Activated naive CD4-positive, alpha-beta T cell treated with anti-CD3 and anti-CD28 coated beads, Interleukin-2, amount 50 U/mL, for 24 hours (primary cell): ENCODE measurements around the gene SERTAD3.
"Not testable (repeated sequence)": the region's sequence is repeated elsewhere in the genome, so short reads cannot be mapped to it uniquely, and the experiment has no call there.

ENCODE experiments used
- H3K27ac Mint-ChIP-seq: one replicate; pipeline ENCODE4 v1.8.0; 2021; ENCODE audit warnings: mild to moderate bottlenecking, mixed read lengths
- H3K27me3 Mint-ChIP-seq: one replicate; pipeline ENCODE4 v1.8.0; 2021; ENCODE audit warnings: mixed read lengths
- H3K36me3 Mint-ChIP-seq: one replicate; pipeline ENCODE4 v1.8.0; 2021; ENCODE audit warnings: mixed read lengths
- H3K4me1 Mint-ChIP-seq: one replicate; pipeline ENCODE4 v1.8.0; 2021; ENCODE audit warnings: mixed read lengths
- H3K4me3 Mint-ChIP-seq: one replicate; pipeline ENCODE4 v1.8.0; 2021; ENCODE audit warnings: mild to moderate bottlenecking, mixed read lengths
- H3K9me3 Mint-ChIP-seq: one replicate; pipeline ENCODE4 v1.8.0; 2021; ENCODE audit warnings: mixed read lengths

SERTAD3 gene

GRCh38 chr19:40464059-40465024 lies 20.2 kb upstream of the SERTAD3 start:
- H3K4me1 Mint-ChIP-seq, result peaks cover 25% of the 10 kb centered on the region
- peak overlapping the region; percentile 51 for H3K27ac Mint-ChIP-seq
- peaks cover 3% of the 10 kb centered on the region for H3K27me3 Mint-ChIP-seq
- H3K9me3 Mint-ChIP-seq, result no peaks in the 10 kb centered on the region
- H3K36me3 Mint-ChIP-seq, result no peaks in the 10 kb centered on the region
- H3K4me3 Mint-ChIP-seq, result peak overlapping the region; percentile 90

- not testable (repeated sequence) for H3K4me3 Mint-ChIP-seq, H3K27me3 Mint-ChIP-seq, H3K27ac Mint-ChIP-seq, H3K9me3 Mint-ChIP-seq, H3K36me3 Mint-ChIP-seq
- H3K4me1 Mint-ChIP-seq, result peaks cover 25% of the 10 kb centered on the region
Measured at GRCh38 chr19:40463587-40464037, 19.5 kb upstream of the SERTAD3 start.

- Mint-ChIP-seq H3K4me3 (no peak overlapping the region), H3K9me3 (no peaks in the 10 kb centered on the region), H3K27ac (no peak overlapping the region), H3K27me3 (peaks cover 3% of the 10 kb centered on the region), H3K36me3 (no peaks in the 10 kb centered on the region), H3K4me1 (peaks cover 25% of the 10 kb centered on the region)
Measured at GRCh38 chr19:40461669-40462221, 17.6 kb upstream of the SERTAD3 start.

GRCh38 chr19:40460185-40460584 lies 16.1 kb upstream of the SERTAD3 start:
- H3K4me1 Mint-ChIP-seq, result peaks cover 12% of the 10 kb centered on the region
- no peaks in the 10 kb centered on the region for H3K36me3 Mint-ChIP-seq
- H3K27me3 Mint-ChIP-seq, result no peaks in the 10 kb centered on the region
- H3K4me3 Mint-ChIP-seq, result no peak overlapping the region
- no peaks in the 10 kb centered on the region for H3K9me3 Mint-ChIP-seq
- H3K27ac Mint-ChIP-seq, result no peak overlapping the region

GRCh38 chr19:40458597-40458974 lies 14.5 kb upstream of the SERTAD3 start:
- H3K4me1 Mint-ChIP-seq, result peaks cover 3% of the 10 kb centered on the region
- no peaks in the 10 kb centered on the region for H3K27me3 Mint-ChIP-seq
- H3K4me3 Mint-ChIP-seq, result no peak overlapping the region
- no peaks in the 10 kb centered on the region for H3K9me3 Mint-ChIP-seq
- H3K27ac Mint-ChIP-seq, result no peak overlapping the region
- H3K36me3 Mint-ChIP-seq, result no peaks in the 10 kb centered on the region

GRCh38 chr19:40457953-40458596 lies 13.9 kb upstream of the SERTAD3 start:
- Mint-ChIP-seq H3K27ac (no peak overlapping the region), H3K4me3 (no peak overlapping the region)

GRCh38 chr19:40457048-40457447 lies 12.9 kb upstream of the SERTAD3 start:
- Mint-ChIP-seq H3K27ac (no peak overlapping the region), H3K4me1 (peaks cover 3% of the 10 kb centered on the region), H3K36me3 (no peaks in the 10 kb centered on the region), H3K27me3 (no peaks in the 10 kb centered on the region), H3K9me3 (no peaks in the 10 kb centered on the region), H3K4me3 (no peak overlapping the region)

More at GRCh38 chr19:40457953-40458596, 13.9 kb upstream of the SERTAD3 start:
- Mint-ChIP-seq H3K36me3 (no peaks in the 10 kb centered on the region), H3K27me3 (no peaks in the 10 kb centered on the region), H3K4me1 (peaks cover 3% of the 10 kb centered on the region), H3K9me3 (no peaks in the 10 kb centered on the region)

- H3K27ac Mint-ChIP-seq, H3K4me1 Mint-ChIP-seq, H3K27me3 Mint-ChIP-seq, H3K36me3 Mint-ChIP-seq, H3K4me3 Mint-ChIP-seq, H3K9me3 Mint-ChIP-seq: not testable (repeated sequence)
Measured at GRCh38 chr19:40453943-40454342, 9.8 kb upstream of the SERTAD3 start.

- no peaks in the 10 kb centered on the region for H3K4me1 Mint-ChIP-seq
- no peaks in the 10 kb centered on the region for H3K36me3 Mint-ChIP-seq
- H3K4me3 Mint-ChIP-seq, result no peak overlapping the region
- no peaks in the 10 kb centered on the region for H3K9me3 Mint-ChIP-seq
- no peaks in the 10 kb centered on the region for H3K27me3 Mint-ChIP-seq
- H3K27ac Mint-ChIP-seq, result no peak overlapping the region
Measured at GRCh38 chr19:40453151-40453735, 9.1 kb upstream of the SERTAD3 start.

DNA sequence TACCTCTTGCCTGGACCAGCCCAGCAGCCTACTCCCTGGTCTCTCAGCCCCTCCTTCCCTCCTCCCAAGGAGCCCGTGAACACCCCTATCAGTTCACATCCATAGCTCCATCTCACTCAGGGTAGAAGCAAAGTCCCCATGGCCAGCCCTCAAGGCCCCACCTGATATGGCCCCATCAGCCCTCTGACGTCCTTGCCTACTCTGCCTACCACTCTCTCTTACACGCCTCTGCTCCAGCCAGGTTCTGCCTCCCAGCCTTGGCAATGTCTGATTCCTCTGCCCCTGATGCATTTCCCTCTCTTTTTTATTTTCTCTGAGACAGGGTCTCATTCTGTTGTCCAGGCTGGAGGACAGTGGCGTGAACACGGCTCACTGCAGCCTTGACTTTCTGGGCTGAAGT lies 7.9 kb upstream of the SERTAD3 start:
- no peaks in the 10 kb centered on the region for H3K27me3 Mint-ChIP-seq
- no peaks in the 10 kb centered on the region for H3K9me3 Mint-ChIP-seq
- no peaks in the 10 kb centered on the region for H3K4me1 Mint-ChIP-seq
- no peak overlapping the region for H3K4me3 Mint-ChIP-seq
- no peak overlapping the region for H3K27ac Mint-ChIP-seq
- H3K36me3 Mint-ChIP-seq, result no peaks in the 10 kb centered on the region

- Mint-ChIP-seq H3K9me3 (no peaks in the 10 kb centered on the region), H3K27me3 (no peaks in the 10 kb centered on the region)
Measured at GRCh38 chr19:40450664-40451063, 6.5 kb upstream of the SERTAD3 start.

DNA sequence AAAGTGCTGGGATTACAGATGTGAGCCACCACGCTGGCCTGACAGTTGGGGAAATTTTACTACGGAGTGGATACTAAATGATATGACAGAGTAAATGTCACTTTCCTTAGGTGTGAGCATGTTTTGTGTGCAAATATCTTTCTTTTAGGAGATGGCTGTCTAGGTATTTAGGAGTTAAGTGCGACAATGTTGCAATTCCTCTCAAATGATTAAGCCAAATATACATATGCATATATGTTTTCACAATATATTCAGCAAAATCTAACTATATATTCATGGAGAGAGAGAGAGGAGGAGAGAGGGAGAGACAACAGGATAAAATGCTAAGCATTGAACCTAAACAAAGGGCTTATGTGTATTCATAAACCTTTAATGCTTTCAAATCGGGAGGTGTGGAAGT lies 5.4 kb upstream of the SERTAD3 start:
- no peak overlapping the region for H3K27ac Mint-ChIP-seq
- H3K4me1 Mint-ChIP-seq, result peaks cover 5% of the 10 kb centered on the region
- no peaks in the 10 kb centered on the region for H3K27me3 Mint-ChIP-seq
- H3K36me3 Mint-ChIP-seq, result no peaks in the 10 kb centered on the region
- H3K4me3 Mint-ChIP-seq, result no peak overlapping the region
- H3K9me3 Mint-ChIP-seq, result no peaks in the 10 kb centered on the region

More at GRCh38 chr19:40450664-40451063, 6.5 kb upstream of the SERTAD3 start:
- H3K4me3 Mint-ChIP-seq, result no peak overlapping the region
- no peak overlapping the region for H3K27ac Mint-ChIP-seq
- no peaks in the 10 kb centered on the region for H3K36me3 Mint-ChIP-seq
- H3K4me1 Mint-ChIP-seq, result no peaks in the 10 kb centered on the region

DNA sequence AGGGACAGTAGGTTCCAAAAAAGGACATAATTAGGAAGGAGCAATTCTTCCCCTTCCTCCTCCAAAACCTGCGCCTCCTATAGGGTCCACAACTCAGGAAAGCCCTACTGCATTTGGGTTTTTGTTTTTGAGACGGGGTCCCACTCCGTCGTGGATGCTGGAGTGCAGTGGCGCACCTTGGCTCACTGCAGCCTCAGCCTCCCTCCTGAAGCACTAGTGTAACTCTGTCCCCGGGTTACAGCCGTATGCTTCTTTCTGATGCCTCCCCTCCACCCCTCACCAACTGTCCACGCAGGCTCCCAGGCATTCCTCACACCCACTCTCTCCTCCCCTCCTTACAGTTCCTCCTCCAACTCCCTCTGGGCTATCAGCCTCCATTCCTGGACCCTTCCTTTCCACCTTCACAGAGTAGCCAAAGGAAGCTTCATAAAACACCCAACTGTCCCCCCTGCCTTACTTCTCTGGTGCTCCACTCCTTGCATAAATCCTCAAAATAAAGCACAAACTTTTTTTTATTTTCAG lies 2.2 kb upstream of the SERTAD3 start:
- peaks cover 20% of the 10 kb centered on the region for H3K4me1 Mint-ChIP-seq
- H3K27ac Mint-ChIP-seq, result no peak overlapping the region
- H3K9me3 Mint-ChIP-seq, result no peaks in the 10 kb centered on the region
- no peaks in the 10 kb centered on the region for H3K36me3 Mint-ChIP-seq
- H3K27me3 Mint-ChIP-seq, result no peaks in the 10 kb centered on the region
- H3K4me3 Mint-ChIP-seq, result peak overlapping the region; percentile 58

GRCh38 chr19:40445780-40446262 lies 1.7 kb upstream of the SERTAD3 start:
- Mint-ChIP-seq H3K27me3 (no peaks in the 10 kb centered on the region), H3K4me3 (peak overlapping the region; percentile 61), H3K36me3 (no peaks in the 10 kb centered on the region), H3K27ac (peak overlapping the region; percentile 30), H3K4me1 (peaks cover 20% of the 10 kb centered on the region), H3K9me3 (no peaks in the 10 kb centered on the region)

DNA sequence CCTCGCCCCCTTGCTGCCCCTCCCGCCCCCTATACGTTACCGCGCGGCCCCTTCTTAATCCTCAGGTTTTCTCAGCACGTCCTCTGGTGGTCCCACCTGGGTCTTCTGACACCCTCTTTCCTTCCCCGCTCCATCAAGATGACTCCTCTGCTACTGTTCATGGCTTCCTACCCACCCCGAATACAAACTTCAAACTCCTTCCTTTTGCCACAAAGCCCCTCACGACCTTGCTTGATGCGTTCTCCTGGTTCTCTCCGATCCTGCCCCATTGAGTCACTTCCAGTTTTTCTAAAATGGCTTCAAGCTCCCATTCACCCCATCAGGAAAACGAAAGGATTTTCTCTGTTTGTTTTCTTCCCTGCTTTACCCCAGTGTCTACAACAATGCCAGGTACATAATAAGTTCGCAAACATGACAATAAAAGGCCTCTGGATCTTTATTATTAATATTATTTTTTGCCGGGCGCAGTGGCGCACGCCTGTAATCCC lies 734 bp upstream of the SERTAD3 start:
- Mint-ChIP-seq H3K9me3 (no peaks in the 10 kb centered on the region), H3K4me3 (peak overlapping the region; percentile 98), H3K4me1 (peaks cover 20% of the 10 kb centered on the region), H3K36me3 (no peaks in the 10 kb centered on the region), H3K27me3 (no peaks in the 10 kb centered on the region), H3K27ac (peak overlapping the region; percentile 85)
